ENCODE results near the gene DHDDS.

DHDDS gene

DNA sequence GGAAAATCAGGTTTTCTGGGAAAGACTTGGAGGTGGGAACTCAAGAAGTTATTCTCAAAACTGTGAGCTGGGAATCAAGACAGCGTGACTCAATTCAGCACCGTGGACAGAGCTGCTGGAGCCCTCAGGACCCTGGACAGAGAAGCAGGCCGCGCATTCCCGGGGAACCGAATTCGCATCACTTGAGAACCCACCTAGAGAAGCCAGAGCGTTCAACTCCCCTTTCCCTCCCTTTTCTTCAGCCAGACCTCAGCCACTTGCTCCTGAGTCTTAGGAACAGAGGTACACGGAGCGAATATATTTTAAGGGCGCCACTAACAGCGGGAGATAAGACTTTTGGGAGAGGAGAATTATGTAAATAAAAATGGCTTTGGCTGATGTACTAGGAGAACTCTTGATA lies 23.5 kb upstream of the DHDDS start:
- in situ Hi-C loops (cut with HindIII; ENCODE audit: low sequenced_read_pairs), result no loop called here
- DNase-seq (ENCODE audit: low read depth, low spot score), result peak; percentile 74
- TF ChIP-seq, protein P1, sequence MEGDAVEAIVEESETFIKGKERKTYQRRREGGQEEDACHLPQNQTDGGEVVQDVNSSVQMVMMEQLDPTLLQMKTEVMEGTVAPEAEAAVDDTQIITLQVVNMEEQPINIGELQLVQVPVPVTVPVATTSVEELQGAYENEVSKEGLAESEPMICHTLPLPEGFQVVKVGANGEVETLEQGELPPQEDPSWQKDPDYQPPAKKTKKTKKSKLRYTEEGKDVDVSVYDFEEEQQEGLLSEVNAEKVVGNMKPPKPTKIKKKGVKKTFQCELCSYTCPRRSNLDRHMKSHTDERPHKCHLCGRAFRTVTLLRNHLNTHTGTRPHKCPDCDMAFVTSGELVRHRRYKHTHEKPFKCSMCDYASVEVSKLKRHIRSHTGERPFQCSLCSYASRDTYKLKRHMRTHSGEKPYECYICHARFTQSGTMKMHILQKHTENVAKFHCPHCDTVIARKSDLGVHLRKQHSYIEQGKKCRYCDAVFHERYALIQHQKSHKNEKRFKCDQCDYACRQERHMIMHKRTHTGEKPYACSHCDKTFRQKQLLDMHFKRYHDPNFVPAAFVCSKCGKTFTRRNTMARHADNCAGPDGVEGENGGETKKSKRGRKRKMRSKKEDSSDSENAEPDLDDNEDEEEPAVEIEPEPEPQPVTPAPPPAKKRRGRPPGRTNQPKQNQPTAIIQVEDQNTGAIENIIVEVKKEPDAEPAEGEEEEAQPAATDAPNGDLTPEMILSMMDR (IDR thresholded peaks at IDR 0.05; ENCODE audit: low read depth, low read length), result no peak
- H3K4me3 ChIP-seq (ENCODE audit: low read depth, low read length), result no peak overlapping the region

DNA sequence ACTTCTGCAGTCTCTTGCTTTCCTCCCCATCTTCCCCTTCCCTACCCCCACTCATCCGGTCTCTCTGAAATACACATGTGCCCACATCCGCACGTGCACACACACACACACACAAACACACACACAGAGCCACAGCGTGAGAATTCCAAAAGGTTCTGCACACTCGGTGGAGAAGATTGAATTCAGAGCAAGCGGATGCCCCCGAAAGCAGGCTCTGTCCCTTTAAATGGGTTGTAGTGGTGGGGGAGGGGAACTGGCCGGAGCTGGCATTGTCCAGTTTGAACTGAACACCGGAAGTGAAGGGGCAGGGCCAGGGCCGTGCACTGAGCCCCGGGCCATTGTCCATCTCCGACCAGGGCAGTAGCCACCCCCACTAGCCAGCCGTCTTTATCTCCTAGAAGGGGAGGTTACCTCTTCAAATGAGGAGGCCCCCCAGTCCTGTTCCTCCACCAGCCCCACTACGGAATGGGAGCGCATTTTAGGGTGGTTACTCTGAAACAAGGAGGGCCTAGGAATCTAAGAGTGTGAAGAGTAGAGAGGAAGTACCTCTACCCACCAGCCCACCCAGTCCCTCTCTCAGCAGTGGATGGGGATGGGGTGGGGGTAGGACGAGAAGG lies 22.8 kb upstream of the DHDDS start:
- no peak overlapping the region for H3K4me3 ChIP-seq (ENCODE audit: low read depth, low read length)
- in situ Hi-C loops (cut with HindIII; ENCODE audit: low sequenced_read_pairs), result no loop called here
- no peak for DNase-seq (ENCODE audit: low read depth, low spot score)
- TF ChIP-seq, protein P1 (IDR thresholded peaks at IDR 0.05; ENCODE audit: low read depth, low read length), result no peak

DNA sequence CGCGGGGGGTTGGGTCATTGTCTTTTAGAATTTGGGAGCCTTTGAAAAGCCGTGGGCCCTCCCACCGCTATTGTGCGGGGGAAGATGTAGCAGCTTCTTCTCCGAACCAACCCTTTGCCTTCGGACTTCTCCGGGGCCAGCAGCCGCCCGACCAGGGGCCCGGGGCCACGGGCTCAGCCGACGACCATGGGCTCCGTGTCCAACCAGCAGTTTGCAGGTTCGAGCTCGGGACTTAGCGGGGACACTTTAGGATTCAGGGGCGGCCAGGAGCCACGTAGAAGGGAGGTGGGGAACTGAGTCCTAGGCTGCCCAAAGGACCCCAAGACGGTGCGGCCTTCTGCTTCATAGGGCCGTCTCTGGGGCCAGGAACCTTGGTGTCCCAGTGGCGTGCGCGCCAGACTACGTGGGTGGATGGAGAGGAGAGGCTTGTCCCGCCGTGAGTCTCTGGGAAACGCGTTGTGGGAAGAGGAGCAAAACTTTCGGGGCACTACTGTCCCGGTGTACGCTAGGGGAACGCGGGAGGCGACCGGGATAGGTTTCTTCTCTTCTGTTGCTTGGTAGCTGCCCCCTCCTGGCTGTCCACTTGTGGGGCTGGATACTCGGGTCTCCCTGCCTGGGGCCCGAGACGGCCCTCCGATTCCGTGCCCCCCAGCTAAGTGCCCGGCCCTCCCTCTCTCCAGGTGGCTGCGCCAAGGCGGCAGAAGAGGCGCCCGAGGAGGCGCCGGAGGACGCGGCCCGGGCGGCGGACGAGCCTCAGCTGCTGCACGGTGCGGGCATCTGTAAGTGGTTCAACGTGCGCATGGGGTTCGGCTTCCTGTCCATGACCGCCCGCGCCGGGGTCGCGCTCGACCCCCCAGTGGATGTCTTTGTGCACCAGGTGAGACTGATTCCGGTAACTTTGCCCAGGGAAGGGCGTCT lies 21.2 kb upstream of the DHDDS start, which contains the start of gene LIN28A:
Gene LIN28A, plus strand, starts transcription at position 112 of the 918 bp plus-strand sequence. Its CDS starts 75 bp downstream, at position 187.
- in situ Hi-C loops (cut with HindIII; ENCODE audit: low sequenced_read_pairs), result no loop called here
- DNase-seq (ENCODE audit: low read depth, low spot score), result no peak
- TF ChIP-seq, protein P1 (IDR thresholded peaks at IDR 0.05; ENCODE audit: low read depth, low read length), result no peak
- H3K4me3 ChIP-seq (ENCODE audit: low read depth, low read length), result no peak within 1 kb of the TSS

DNA sequence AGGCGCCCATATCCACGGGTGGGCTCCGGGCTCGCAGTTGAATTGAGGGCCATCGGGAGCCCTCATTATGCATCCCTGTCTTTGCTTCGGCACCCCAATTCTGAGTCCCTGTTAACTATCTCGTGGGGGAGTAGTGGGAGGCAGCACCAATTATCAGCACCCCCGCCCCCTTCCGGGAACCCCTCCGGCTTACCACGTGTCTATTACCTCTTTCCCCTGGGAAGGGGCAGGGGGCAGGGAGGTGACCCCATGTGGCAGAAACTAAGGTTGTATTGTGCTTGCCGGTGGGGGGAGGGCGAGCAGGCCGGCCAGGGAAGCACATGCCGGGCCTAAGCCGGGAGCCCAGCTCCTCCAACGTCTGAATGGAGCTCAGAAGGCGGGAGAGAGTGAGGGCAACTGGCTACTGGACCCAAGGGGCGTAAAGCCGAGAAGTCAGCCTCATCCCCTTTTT lies 20.5 kb upstream of the DHDDS start:
- in situ Hi-C loops (cut with HindIII; ENCODE audit: low sequenced_read_pairs), result no loop called here
- TF ChIP-seq, protein P1 (IDR thresholded peaks at IDR 0.05; ENCODE audit: low read depth, low read length), result no peak
- no peak for DNase-seq (ENCODE audit: low read depth, low spot score)

DNA sequence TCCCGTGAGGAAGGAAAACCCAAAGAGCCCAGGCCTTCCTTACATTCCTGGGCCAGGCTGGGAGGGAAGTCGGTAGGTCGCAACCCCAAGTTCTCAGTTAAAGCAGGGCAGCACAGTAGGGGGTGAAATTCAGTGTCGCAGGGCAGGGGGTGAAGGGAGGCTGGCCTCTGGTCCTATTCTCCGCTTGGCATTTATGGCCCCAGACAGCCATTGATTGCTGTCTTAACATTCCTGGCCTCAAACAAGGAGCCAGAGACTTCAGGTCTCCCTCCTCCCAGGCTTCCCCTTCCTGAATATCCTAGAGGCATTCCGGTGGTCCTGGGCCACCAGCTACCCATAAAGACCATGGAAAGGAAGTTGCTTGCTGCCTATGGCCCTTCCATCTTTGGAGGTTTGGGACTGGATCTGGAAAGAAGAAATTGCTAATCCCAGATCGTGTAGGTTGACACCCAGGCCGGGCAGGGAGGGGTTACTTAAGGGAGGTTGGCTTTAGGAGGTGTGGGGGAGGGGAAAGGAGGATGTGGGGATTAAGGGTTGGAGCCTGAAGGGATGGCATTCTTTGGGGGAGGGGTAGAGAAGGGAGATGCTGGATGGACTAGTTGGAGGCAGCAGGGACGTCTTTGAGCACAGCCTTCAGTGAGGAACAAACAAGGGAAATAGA lies 19.8 kb upstream of the DHDDS start:
- DNase-seq (ENCODE audit: low read depth, low spot score), result no peak
- in situ Hi-C loops (cut with HindIII; ENCODE audit: low sequenced_read_pairs), result no loop called here
- TF ChIP-seq, protein P1 (IDR thresholded peaks at IDR 0.05; ENCODE audit: low read depth, low read length), result no peak

More for the DNA sequence above, 20.5 kb upstream of the DHDDS start:
- H3K4me3 ChIP-seq (ENCODE audit: low read depth, low read length), result no peak overlapping the region

DNA sequence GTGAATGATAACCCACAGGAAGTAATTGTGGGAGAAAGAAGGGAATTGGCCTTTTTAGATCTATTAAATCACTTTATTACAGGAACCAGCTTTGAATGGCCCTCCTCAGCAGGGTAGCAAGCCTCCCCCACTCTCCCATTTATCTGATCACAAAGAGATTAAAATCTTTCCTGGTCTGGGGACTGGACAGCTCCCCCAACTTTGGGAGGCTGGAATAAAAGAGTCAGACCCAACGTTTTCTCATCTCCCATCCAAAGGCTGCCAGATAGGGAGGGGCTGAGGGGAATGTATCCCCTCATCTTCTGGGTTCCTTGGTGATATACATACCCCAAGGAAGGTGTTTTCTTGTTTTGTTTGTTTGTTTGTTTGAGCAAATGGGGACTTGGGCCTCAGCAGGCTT lies 19.1 kb upstream of the DHDDS start:
- H3K4me3 ChIP-seq (ENCODE audit: low read depth, low read length), result no peak overlapping the region
- no peak for DNase-seq (ENCODE audit: low read depth, low spot score)
- TF ChIP-seq, protein P1 (IDR thresholded peaks at IDR 0.05; ENCODE audit: low read depth, low read length), result no peak
- in situ Hi-C loops (cut with HindIII; ENCODE audit: low sequenced_read_pairs), result no loop called here

More for the DNA sequence above, 19.8 kb upstream of the DHDDS start:
- H3K4me3 ChIP-seq (ENCODE audit: low read depth, low read length), result no peak overlapping the region

Data from astrocyte of the spinal cord (primary cell).